PFSK-1 (cell line): ENCODE results near the gene PTGER1. TPM values are rescaled to one million over a fixed set of nuclear protein-coding genes. Genes with fewer than 3 reads are reported as not detected.

ENCODE experiments used
- FOXP2 ChIP-seq: optimal IDR thresholded peaks from 2 replicates; pipeline ENCODE3; 2011; ENCODE audit warnings: borderline replicate concordance, control low read depth, inconsistent platforms; ENCODE audit not compliant: insufficient read depth; ENCODE audit errors: extremely low read length, extremely low read depth
- POLR2AphosphoS5 ChIP-seq: IDR thresholded peaks from 2 replicates; pipeline ENCODE4 v1.6.1; 2012; ENCODE audit warnings: low read depth, mild to moderate bottlenecking, control low read depth, low read length, moderate library complexity
- SIN3A ChIP-seq: IDR thresholded peaks from 2 replicates; pipeline ENCODE4 v1.6.1; 2012; ENCODE audit warnings: mild to moderate bottlenecking, low read length, moderate library complexity, borderline replicate concordance; ENCODE audit not compliant: insufficient read depth
- TAF1 ChIP-seq: IDR thresholded peaks from 2 replicates; pipeline ENCODE4 v1.6.1; 2012; ENCODE audit warnings: low read length, control low read depth, borderline replicate concordance; ENCODE audit not compliant: insufficient read depth
- polyA plus RNA-seq: library from polyadenylated mRNA; unstranded; fragments of >200 nt; gene quantifications from one replicate; pipeline ENCODE4 v1.2.1, GENCODE V29; 2012; ENCODE audit warnings: low read depth, missing spikeins; ENCODE audit not compliant: insufficient read length
- TF ChIP-seq, protein P1 (sequence below), 2 experiments: IDR thresholded peaks; 2 replicates each; pipeline versions ENCODE4 v1.6.1 to v1.8.0; 2011 to 2012; ENCODE audit warnings: low read depth in 2 of 2, low read length in 2 of 2, control low read depth in 1 of 2, inconsistent platforms in 1 of 2, mild to moderate bottlenecking in 1 of 2, moderate library complexity in 1 of 2; ENCODE audit not compliant: insufficient read depth in 1 of 2

Gene PTGER1, protein sequence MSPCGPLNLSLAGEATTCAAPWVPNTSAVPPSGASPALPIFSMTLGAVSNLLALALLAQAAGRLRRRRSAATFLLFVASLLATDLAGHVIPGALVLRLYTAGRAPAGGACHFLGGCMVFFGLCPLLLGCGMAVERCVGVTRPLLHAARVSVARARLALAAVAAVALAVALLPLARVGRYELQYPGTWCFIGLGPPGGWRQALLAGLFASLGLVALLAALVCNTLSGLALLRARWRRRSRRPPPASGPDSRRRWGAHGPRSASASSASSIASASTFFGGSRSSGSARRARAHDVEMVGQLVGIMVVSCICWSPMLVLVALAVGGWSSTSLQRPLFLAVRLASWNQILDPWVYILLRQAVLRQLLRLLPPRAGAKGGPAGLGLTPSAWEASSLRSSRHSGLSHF
- polyA plus RNA-seq, result 5.0 TPM

DNA sequence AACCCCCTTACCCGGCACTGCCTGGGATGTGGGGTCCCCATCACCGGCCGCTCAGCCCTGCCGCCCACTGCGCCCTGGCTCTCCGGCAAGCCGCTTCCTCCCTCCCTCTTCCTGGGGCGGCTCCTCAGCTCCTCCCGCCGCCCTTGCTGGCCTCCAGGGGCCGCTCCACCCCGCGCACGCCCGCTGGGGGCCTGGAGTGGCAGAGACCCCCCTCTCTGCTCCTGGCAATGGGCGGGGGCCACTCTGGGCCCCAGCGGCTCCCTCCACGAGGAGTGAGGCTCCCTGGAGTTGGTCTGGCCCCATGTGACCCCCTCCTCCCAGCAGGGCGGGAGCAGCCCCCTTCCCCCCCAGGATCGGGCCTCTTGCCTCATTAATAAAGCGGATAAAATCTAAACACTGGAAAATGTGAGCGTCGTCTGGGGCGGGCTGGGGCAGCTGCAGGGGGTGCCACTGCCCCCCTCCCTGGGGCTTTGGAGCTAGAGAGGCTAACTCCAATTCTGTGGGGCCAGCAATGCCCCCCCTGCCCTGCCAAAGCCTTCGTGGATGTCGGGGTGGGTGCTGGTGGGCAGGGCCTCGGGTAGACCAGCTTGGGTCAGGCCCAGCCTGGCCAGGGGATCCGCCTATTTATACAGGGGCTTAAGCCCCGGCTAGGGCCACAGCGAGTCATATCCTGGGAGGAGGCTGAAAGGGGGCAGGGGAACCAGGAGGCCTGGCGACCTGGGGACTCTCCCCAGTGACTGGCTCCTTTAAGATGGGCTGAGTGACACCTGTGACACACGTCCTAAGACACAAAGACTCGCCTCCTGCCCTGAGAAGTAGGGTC is at the start of gene PTGER1:
Gene PTGER1, minus strand, starts transcription at position 104 of the 823 bp plus-strand sequence. CDS start 1,034 bp downstream, outside the sequence.
- TF ChIP-seq POLR2AphosphoS5, result no peak
- no peak for TF ChIP-seq SIN3A

DNA sequence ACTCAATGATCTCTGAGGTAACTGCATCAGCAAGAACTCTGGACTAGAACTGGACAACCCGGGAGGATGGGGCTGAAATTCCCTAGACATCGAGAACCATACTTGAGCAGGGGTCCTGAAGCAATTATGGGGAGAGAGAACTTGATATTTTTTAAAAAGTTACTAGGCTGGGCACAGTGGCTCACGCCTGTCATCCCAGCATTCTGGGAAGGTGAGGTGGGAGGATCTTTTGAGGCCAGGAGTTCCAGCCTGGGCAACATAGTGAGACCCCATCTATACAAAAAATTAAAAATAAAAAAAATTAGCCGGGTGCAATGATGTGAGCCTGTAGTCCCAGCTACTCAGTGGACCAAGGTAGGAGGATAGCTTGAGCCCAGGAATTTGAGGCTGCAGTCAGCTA is 45.4 kb upstream of the PTGER1 start:
- TF ChIP-seq FOXP2 (no peak), SIN3A (no peak), POLR2AphosphoS5 (no peak), TAF1 (no peak)
- TF ChIP-seq, protein P1, sequence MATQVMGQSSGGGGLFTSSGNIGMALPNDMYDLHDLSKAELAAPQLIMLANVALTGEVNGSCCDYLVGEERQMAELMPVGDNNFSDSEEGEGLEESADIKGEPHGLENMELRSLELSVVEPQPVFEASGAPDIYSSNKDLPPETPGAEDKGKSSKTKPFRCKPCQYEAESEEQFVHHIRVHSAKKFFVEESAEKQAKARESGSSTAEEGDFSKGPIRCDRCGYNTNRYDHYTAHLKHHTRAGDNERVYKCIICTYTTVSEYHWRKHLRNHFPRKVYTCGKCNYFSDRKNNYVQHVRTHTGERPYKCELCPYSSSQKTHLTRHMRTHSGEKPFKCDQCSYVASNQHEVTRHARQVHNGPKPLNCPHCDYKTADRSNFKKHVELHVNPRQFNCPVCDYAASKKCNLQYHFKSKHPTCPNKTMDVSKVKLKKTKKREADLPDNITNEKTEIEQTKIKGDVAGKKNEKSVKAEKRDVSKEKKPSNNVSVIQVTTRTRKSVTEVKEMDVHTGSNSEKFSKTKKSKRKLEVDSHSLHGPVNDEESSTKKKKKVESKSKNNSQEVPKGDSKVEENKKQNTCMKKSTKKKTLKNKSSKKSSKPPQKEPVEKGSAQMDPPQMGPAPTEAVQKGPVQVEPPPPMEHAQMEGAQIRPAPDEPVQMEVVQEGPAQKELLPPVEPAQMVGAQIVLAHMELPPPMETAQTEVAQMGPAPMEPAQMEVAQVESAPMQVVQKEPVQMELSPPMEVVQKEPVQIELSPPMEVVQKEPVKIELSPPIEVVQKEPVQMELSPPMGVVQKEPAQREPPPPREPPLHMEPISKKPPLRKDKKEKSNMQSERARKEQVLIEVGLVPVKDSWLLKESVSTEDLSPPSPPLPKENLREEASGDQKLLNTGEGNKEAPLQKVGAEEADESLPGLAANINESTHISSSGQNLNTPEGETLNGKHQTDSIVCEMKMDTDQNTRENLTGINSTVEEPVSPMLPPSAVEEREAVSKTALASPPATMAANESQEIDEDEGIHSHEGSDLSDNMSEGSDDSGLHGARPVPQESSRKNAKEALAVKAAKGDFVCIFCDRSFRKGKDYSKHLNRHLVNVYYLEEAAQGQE (IDR thresholded peaks at IDR 0.05; ENCODE audit: insufficient read depth in 1 of 2, low read depth in 2 of 2, low read length in 2 of 2), result no peak

DNA sequence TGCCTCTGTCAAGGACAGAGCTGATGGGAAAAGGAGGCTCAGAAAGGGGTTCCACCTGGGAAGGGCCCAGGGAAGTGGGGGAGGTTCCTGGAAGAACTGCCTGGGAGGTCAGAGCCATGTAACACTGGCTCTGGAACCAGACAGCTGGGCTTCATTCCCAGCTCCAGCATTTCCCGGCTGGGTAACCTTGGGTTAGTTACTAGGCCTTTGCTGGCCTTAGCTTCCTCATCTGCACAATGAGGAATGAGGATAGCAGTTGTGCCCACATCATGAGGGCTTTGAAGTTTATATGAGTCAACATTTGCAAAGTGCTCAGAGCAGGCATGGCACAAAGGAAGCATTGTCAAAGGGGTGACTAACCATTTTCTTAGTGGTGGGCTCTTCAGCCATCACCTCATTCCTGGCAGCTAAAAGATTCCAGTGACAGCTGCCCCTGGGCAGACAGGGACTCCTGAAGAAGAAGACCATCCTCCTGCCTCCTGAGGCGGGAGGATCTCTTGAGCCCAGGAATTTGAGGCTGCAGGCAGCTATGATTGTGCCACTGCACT is 44.8 kb upstream of the PTGER1 start:
- no peak for TF ChIP-seq SIN3A
- no peak for TF ChIP-seq FOXP2

DNA sequence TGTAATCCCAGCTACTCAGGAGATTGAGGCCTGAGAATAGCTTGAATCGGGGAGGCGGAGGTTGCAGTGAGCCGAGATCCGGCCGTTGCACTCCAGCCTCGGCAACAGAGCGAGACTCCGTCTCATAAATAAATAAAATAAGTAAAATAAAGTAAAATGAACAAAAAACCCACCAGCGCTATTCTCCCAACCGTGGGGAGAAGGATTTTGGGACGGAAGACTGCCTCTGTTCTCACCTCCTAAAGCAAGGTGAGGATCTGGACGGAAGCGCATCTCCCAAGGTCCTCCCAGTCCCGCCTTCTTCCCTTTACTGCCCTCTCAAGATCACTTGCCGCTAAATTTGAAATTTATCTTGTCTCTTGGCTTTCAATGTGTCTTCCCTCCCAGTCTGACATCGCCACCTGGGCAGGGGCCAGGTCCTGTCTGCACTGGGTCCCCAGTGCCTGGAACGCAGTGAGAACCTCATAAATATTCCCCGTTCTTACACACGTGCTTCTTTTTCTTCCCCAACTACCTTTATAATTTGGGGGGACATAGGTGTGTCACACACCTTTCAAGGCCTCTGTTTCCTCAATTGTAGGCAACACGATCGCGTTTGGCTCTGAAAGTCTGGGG is 44.2 kb upstream of the PTGER1 start:
- TF ChIP-seq TAF1, result no peak
- no peak for TF ChIP-seq FOXP2
- TF ChIP-seq POLR2AphosphoS5, result no peak
- TF ChIP-seq SIN3A, result no peak

DNA sequence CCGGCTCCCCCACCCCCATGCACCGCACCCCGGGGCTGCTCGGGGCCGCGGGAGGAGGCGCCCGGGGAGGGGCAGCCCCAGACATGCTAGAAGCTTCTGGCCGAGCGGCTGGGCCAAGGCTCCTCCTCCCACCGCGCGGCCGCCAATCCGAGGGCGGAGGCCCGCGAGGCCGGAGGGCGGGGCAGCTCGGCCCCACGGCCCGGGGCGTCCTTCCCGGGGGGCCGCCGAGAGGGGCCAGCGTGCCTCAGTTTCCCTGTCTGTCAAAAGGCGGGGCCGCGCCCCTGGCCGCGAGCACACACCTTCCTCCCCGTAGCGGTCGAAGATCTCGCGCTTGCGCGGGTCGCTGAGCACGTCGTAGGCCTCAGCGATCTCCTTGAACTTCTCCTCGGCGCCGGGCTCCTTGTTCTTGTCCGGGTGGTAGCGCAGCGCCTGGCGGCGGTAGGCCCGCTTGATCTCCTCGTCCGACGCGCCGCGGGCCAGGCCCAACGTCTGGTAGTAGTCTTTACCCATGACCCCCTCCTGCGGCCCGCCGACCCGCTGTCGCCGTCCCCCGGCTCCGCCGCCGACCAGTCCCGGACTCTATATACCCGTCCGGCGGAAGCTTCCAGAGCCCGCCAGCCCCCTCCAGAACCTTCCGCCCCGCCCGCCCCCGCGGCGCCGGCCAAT is 42.8 kb upstream of the PTGER1 start, which contains the start of gene DNAJB1:
Gene DNAJB1, minus strand, starts transcription at position 558 of the 666 bp plus-strand sequence. Its CDS starts 48 bp downstream, at position 510.
- peak; percentile 90; the same call in 1 of the 2 replicates for TF ChIP-seq SIN3A
- TF ChIP-seq, protein P1 (IDR thresholded peaks at IDR 0.05; ENCODE audit: insufficient read depth in 1 of 2, low read depth in 2 of 2, low read length in 2 of 2), result no peak; a peak in 1 of 4 replicates
- TF ChIP-seq TAF1, result peak; percentile 59; the same call in 1 of the 2 replicates
- TF ChIP-seq POLR2AphosphoS5, result peak; percentile 95
- TF ChIP-seq FOXP2, result no peak

DNA sequence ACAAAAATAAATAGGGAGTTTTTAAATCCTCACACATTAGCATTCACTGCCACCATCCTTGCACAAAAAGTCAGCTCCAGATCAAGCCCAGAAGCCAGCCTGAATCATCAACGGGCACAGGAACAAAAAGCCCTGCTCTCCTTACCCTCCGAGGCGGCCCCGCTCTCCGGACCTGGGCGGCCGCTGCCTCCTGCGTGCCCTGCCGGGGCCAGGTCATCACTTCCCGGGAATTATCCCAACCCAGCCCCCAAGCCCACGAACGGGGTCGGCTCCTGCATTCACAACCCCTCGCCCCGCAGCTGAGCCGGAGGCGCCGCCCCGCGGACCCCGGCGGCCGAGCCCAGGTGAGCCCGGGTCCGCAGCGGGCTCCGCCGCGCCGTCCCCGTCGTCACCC is 42.3 kb upstream of the PTGER1 start:
- TF ChIP-seq SIN3A (no peak), POLR2AphosphoS5 (no peak), TAF1 (no peak), FOXP2 (no peak)
- TF ChIP-seq, protein P1 (IDR thresholded peaks at IDR 0.05; ENCODE audit: insufficient read depth in 1 of 2, low read depth in 2 of 2, low read length in 2 of 2), result no peak
